GM12892 (cell line): ENCODE measurements around the gene CAMTA1.

Experiments
- DNase-seq: peaks from one replicate; pipeline ENCODE4 v3.0.0; 2011; ENCODE audit not compliant: insufficient read length
- FAIRE-seq: peaks from 2 replicates; lab custom pipeline; 2011; peaks lifted over from hg19 to GRCh38; lab: Jason Lieb, UNC
- POLR2A ChIP-seq: IDR thresholded peaks from 2 replicates; pipeline ENCODE4 v1.6.1; 2011; ENCODE audit warnings: low read depth, low read length, control low read depth
- POLR2AphosphoS5 ChIP-seq: IDR thresholded peaks from 2 replicates; pipeline ENCODE4 v1.6.1; 2011; ENCODE audit warnings: low read depth, low read length, control low read depth
- TAF1 ChIP-seq: IDR thresholded peaks from 2 replicates; pipeline ENCODE4 v1.6.1; 2011; ENCODE audit warnings: low read depth, mild to moderate bottlenecking, control low read depth, low read length, borderline replicate concordance

The CAMTA1 gene

GRCh38 chr1:7509598-7509997, 724.3 kb downstream of the CAMTA1 start:
- FAIRE-seq (no peak), DNase-seq (no peak)
- TF ChIP-seq POLR2A: no peak
- TF ChIP-seq TAF1: no peak
- no peak for TF ChIP-seq POLR2AphosphoS5

GRCh38 chr1:7510389-7510931, 725.2 kb downstream of the CAMTA1 start:
- no peak for TF ChIP-seq TAF1
- TF ChIP-seq POLR2AphosphoS5: no peak
- DNase-seq (no peak), FAIRE-seq (no peak)

- no peak for DNase-seq
- TF ChIP-seq POLR2AphosphoS5: no peak
- no peak for TF ChIP-seq TAF1
- no peak for TF ChIP-seq POLR2A
- no peak for FAIRE-seq
Measured at GRCh38 chr1:7511381-7511780, 726.1 kb downstream of the CAMTA1 start.

DNA sequence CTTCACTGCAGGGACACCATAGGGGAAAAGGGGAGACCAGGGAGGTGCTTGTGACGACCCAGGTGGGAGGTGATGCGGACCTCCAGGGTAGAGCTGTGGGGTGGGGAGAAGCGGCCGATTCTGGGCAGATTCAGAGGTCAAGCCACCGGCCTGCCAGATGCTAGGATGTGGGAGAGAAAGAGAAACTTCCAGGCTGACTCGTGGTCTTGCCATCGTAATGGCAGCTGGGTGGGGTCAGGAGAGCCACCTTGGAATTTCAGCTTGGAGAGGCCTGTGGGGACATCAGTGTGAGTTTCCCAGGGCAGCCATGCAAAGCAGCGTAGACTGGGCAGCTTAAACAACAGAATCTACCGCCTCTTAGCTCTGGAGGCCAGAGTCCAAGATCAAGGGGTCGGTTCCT, 727.8 kb downstream of the CAMTA1 start:
- FAIRE-seq: no peak
- TF ChIP-seq POLR2A (no peak), POLR2AphosphoS5 (no peak), TAF1 (no peak)
- no peak for DNase-seq

DNA sequence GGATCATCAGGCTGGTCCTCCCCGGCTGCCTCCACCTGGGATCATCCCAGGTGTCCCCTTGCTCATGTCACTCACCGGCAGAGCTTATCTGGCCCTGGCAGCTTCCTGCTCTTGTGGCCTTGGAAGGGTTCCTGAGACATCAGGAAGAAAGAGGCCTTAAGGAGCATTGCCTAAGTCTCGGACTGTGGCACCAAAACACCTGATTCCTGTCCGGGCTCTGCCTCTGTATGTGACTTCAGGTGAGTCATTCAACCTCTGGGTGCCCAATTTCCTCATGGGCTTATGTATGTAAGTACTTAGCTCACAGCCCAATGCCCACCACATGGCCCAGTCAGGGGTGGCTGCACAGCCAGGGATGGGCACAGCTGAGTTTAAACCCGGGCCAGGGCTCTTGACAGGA, 729.9 kb downstream of the CAMTA1 start:
- DNase-seq (no peak), FAIRE-seq (no peak)
- TF ChIP-seq POLR2AphosphoS5 (no peak), TAF1 (no peak), POLR2A (no peak)

GRCh38 chr1:7515904-7516303, 730.6 kb downstream of the CAMTA1 start:
- DNase-seq: no peak
- TF ChIP-seq TAF1 (no peak), POLR2AphosphoS5 (no peak), POLR2A (no peak)
- no peak for FAIRE-seq

- FAIRE-seq (no peak), DNase-seq (no peak)
- TF ChIP-seq TAF1: no peak
- TF ChIP-seq POLR2AphosphoS5: no peak
- no peak for TF ChIP-seq POLR2A
Measured at GRCh38 chr1:7516341-7516740, 731.1 kb downstream of the CAMTA1 start.

GRCh38 chr1:7516929-7517328, 731.7 kb downstream of the CAMTA1 start:
- FAIRE-seq: no peak
- DNase-seq: no peak
- TF ChIP-seq POLR2A (no peak), POLR2AphosphoS5 (no peak), TAF1 (no peak)

DNA sequence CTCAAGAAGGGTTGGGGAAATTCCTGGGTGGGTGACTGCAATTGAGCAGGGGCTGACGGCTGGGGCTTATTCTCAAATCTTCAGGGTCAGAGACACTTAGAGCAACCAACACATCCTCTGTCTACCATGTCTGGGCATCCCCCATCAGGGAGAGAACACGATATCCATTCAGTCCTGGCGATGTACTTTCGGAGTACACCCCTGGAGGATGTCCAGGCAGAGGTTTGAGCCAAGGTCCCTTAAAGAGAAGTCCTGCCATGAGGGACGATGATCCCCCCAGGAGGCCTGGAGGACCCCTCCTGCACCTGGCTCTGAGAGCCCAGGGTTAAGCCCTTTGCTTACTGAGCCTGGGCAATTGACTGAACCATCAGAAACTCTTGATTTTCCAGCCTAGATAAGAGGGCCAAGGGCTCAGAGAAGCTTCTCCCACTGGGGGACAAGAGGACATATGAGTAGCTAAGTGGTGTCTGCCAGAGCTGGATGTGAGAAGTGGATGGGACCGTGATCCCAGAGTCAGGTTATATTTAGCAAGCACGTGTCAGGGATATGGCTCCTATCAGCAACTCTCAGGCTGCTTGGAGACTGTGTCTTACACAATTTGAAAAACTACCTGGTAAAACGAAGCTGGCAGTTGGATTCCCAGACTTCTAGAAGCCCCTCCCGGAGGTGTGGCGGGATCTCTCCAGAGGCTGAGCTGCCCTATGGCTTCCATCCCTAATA, 732.5 kb downstream of the CAMTA1 start:
- FAIRE-seq (no peak), DNase-seq (no peak)
- no peak for TF ChIP-seq POLR2AphosphoS5
- TF ChIP-seq POLR2A: no peak

GRCh38 chr1:7518411-7518810, 733.2 kb downstream of the CAMTA1 start:
- DNase-seq (no peak), FAIRE-seq (no peak)
- TF ChIP-seq POLR2AphosphoS5: no peak

DNA sequence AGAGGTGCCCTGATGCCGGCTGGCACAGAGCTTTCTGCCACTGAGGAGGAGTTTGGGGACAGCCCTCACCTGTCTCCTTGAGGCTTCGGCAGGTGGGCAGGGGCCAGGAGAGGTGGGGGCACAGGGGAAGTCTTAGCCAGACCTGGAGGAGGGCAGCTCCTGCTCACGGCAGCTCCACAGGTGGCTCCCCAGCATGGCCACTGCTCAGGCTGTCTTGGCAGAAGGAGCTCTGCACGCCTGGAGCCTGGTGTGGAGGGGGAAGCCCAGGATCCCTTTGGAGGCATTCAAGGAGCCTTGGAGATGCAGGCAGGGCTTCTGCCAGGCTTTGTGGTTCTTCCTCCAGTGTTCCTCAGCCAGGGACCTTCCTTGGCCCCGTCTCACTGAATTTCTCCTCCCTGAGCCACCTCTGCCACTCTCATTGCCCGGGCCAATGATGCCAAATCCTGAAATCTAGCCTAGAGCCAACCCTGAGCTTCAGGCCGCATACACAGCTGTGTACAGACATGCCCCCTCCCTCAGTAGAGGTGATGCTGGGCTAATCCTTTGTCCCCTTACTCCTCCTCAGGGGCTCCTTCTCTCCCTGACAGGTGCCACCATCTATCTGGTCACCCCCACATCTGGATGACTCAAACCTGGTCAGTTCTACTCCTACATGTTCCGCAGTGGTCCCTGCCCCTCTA, 734.1 kb downstream of the CAMTA1 start:
- FAIRE-seq (no peak), DNase-seq (no peak)
- TF ChIP-seq POLR2AphosphoS5 (no peak), TAF1 (no peak), POLR2A (no peak)

GRCh38 chr1:7519861-7520395, 734.7 kb downstream of the CAMTA1 start:
- no peak for FAIRE-seq
- no peak for DNase-seq
- no peak for TF ChIP-seq POLR2A
- no peak for TF ChIP-seq TAF1
- no peak for TF ChIP-seq POLR2AphosphoS5
